Esophagus squamous epithelium (tissue), 5 donors: Measurements from ENCODE around the gene RTCA. TPM values are rescaled to one million over a fixed set of nuclear protein-coding genes. Genes with fewer than 3 reads are reported as not detected.

Source experiments
- DNase-seq: peaks from one replicate; lab custom pipeline; 2025; lab: John Stamatoyannopoulos, UW
- H3K27ac ChIP-seq, 4 donors: fragments of 200-600 bp; sonication (generic); one replicate each; pipeline ENCODE4 v1.5.1; 2016 to 2019; ENCODE audit warnings: mild to moderate bottlenecking in 1 of 4
- H3K27me3 ChIP-seq, 4 donors: fragments of 200-600 bp; sonication (generic); 1 replicate in 3 of 4; 2 replicates in 1 of 4; pipeline versions ENCODE4 v1.5.1 to v1.6.0; 2017 to 2021; ENCODE audit warnings: antibody characterized with exemption in 1 of 4
- H3K36me3 ChIP-seq, 3 donors: fragments of 200-600 bp; sonication (generic); one replicate each; pipeline ENCODE4 v1.5.1; 2016 to 2019
- H3K4me1 ChIP-seq, 3 donors: fragments of 200-600 bp; sonication (generic); one replicate each; pipeline ENCODE4 v1.5.1; 2017 to 2019
- H3K4me3 ChIP-seq, 4 donors: fragments of 200-600 bp; sonication (generic); 1 replicate in 3 of 4; 2 replicates in 1 of 4; pipeline ENCODE4 v1.5.1; 2016 to 2019; ENCODE audit warnings: mild to moderate bottlenecking in 2 of 4, moderate library complexity in 1 of 4
- H3K9me3 ChIP-seq, 3 donors: fragments of 200-600 bp; sonication (generic); one replicate each; pipeline ENCODE4 v1.5.1; 2016 to 2019
- CTCF ChIP-seq, 6 experiments: fragments of 450-650 bp in 4 of 6; fragments of 200-600 bp in 2 of 6; sonication (generic) in 2 of 6; IDR thresholded peaks; one replicate each; pipeline ENCODE4 v1.5.1; 2016 to 2019; ENCODE audit warnings: antibody characterized with exemption in 6 of 6, mild to moderate bottlenecking in 4 of 6, moderate library complexity in 4 of 6
- POLR2A ChIP-seq, 4 donors: fragments of 450-650 bp; IDR thresholded peaks; one replicate each; pipeline ENCODE4 v1.6.1; 2017; ENCODE audit warnings: antibody characterized with exemption in 4 of 4, mild to moderate bottlenecking in 4 of 4, moderate library complexity in 3 of 4
- WGBS, 2 donors: methylation state at CpG; one replicate each; pipeline ENCODE4 v1.1.5; 2018; 5-methylcytosine and 5-hydroxymethylcytosine counted together
- intact Hi-C: fragments of 100-400 bp; cut with DNase I; formaldehyde crosslinking; loops from one replicate; pipeline ENCODE4 v1.15.0; 2022
- total RNA-seq, 4 donors: library from RNA; depleted of rRNA; stranded (reverse); fragments of >200 nt; gene quantifications; one replicate each; pipeline ENCODE4 v1.1.0, GENCODE V29; 2016
- donor health status: DM: yes; HTN: yes; CAD: no.

The RTCA gene
- total RNA-seq, 4 donors from 2014 or later: 20.6 to 36.0 (median 23.7) TPM

GRCh38 chr1:100298512-100298911 lies 32.5 kb downstream of the RTCA start:
- intact Hi-C loops: no loop called here
- 80 to 92% methylated on average over 4 of the region's 4 CpGs for WGBS, 2 donors

GRCh38 chr1:100299521-100300222 lies 33.7 kb downstream of the RTCA start:
- H3K36me3 ChIP-seq: peaks cover 0 to 9% (median 0%) of the 10 kb centered on the region in 3 donors
- intact Hi-C loops: no loop called here
- no peaks in the 10 kb centered on the region for H3K9me3 ChIP-seq
- no peaks in the 10 kb centered on the region for H3K4me1 ChIP-seq
- H3K4me3 ChIP-seq: no peak overlapping the region
- H3K27me3 ChIP-seq: no peaks in the 10 kb centered on the region
- no peak for DNase-seq
- WGBS, 2 donors: 83 to 85% methylated on average over 6 of the region's 6 CpGs
- H3K27ac ChIP-seq: no peak overlapping the region
- TF ChIP-seq CTCF (IDR thresholded peaks at IDR 0.05): no peak
- TF ChIP-seq POLR2A (IDR thresholded peaks at IDR 0.05): no peak

More at GRCh38 chr1:100298512-100298911, 32.5 kb downstream of the RTCA start:
- Histone ChIP-seq H3K4me1 (no peaks in the 10 kb centered on the region), H3K27me3 (no peaks in the 10 kb centered on the region), H3K9me3 (no peaks in the 10 kb centered on the region), H3K4me3 (no peak overlapping the region), H3K27ac (no peak overlapping the region), H3K36me3 (peaks cover 0 to 21% (median 0%) of the 10 kb centered on the region in 3 donors)
- DNase-seq: no peak
- TF ChIP-seq CTCF (IDR thresholded peaks at IDR 0.05): no peak
- no peak for TF ChIP-seq POLR2A (IDR thresholded peaks at IDR 0.05)

- Histone ChIP-seq H3K4me3 (no peak overlapping the region), H3K36me3 (no peaks in the 10 kb centered on the region), H3K27ac (no peak overlapping the region), H3K9me3 (no peaks in the 10 kb centered on the region), H3K4me1 (no peaks in the 10 kb centered on the region), H3K27me3 (no peaks in the 10 kb centered on the region)
- TF ChIP-seq CTCF (IDR thresholded peaks at IDR 0.05) (no peak), POLR2A (IDR thresholded peaks at IDR 0.05) (no peak)
- intact Hi-C loops: no loop called here
- 94% methylated on average over 5 of the region's 5 CpGs for WGBS, 2 donors
- DNase-seq: no peak
These were observed 34.7 kb downstream of the RTCA start for GRCh38 chr1:100300691-100301090.

- Histone ChIP-seq H3K36me3 (no peaks in the 10 kb centered on the region), H3K4me3 (no peak overlapping the region), H3K4me1 (no peaks in the 10 kb centered on the region), H3K9me3 (no peaks in the 10 kb centered on the region), H3K27ac (no peak overlapping the region), H3K27me3 (no peaks in the 10 kb centered on the region)
- WGBS, 2 donors: 93 to 94% methylated on average over 2 of the region's 2 CpGs
- intact Hi-C loops: no loop called here
- no peak for DNase-seq
- no peak for TF ChIP-seq POLR2A (IDR thresholded peaks at IDR 0.05)
- no peak for TF ChIP-seq CTCF (IDR thresholded peaks at IDR 0.05)
These were observed 36.7 kb downstream of the RTCA start for GRCh38 chr1:100302739-100303138.

- Histone ChIP-seq H3K4me3 (no peak overlapping the region), H3K9me3 (no peaks in the 10 kb centered on the region), H3K27me3 (no peaks in the 10 kb centered on the region), H3K36me3 (no peaks in the 10 kb centered on the region), H3K27ac (no peak overlapping the region), H3K4me1 (no peaks in the 10 kb centered on the region)
- intact Hi-C loops: no loop called here
- TF ChIP-seq CTCF (IDR thresholded peaks at IDR 0.05) (no peak), POLR2A (IDR thresholded peaks at IDR 0.05) (no peak)
- DNase-seq: no peak
- WGBS, 2 donors: 88 to 90% methylated on average over 2 of the region's 2 CpGs
These were observed 38.2 kb downstream of the RTCA start for GRCh38 chr1:100304227-100304626.
